Medulla oblongata (tissue), 1 donor: Measurements from ENCODE around the gene ARHGAP8.
"Not testable (repeated sequence)": the region's sequence is repeated elsewhere in the genome, so short reads cannot be mapped to it uniquely, and the experiment has no call there.

Experiments used
- DNase-seq: peaks from one replicate; pipeline ENCODE4 v3.0.0-alpha.2; 2015; ENCODE audit errors: extremely low spot score

Gene ARHGAP8

DNA sequence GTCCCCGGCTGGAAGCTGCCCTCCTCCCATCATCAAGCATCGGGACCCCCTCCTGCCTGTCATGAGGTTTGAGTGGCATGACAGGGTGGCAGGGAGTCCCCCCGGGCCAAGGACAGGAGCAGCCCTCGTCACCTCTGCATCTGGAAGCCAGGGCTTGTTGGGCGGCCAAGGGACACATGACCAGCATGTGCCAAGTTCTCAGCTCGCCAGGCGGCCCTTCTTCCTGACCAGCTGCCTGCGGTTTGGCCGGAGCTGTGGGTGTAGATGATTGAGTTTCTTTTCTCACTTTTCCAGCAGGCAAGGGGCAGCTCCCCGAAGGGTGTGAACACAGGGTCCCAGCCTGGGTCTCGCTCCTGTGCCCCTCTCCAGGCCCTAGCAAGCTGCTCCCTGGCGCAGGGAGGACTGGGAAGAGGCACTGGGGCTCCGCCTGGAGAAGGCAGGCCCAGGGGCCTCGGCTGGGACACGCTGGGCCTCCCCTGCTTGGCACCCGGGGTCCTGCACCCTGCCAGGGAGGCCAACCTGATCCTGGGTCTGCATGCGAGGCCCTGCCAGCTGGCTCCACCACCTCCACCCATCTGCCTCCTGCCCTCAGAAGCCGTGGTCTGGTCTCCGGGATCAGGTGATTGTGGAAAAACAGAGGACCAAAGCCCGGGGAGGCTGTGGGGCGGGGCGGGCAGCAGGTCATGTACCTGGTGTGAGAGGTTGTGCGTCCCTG lies 13.4 kb downstream of the ARHGAP8 start:
- peak; percentile 6 for DNase-seq

DNA sequence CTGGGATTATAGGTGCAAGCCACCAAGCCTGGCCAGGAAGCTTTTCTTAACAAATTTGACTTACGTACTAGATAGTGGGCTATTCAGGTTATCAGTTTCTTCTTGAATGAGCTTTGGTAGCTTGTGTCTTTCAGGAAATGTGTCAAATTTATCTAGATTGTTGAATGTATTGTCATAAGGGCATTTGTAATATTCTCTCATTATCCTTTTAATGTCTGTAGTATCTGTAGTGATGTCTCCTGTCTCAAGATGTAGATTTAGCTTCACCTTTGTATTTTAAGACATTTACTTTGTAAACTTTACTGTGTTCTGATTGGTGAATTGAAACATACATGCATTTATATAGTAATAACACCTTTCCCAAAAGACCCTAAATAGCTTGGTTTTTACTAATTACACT lies 20.7 kb downstream of the ARHGAP8 start:
- no peak for DNase-seq

GRCh38 chr22:44775862-44776261 lies 23.5 kb downstream of the ARHGAP8 start:
- DNase-seq = no peak

DNA sequence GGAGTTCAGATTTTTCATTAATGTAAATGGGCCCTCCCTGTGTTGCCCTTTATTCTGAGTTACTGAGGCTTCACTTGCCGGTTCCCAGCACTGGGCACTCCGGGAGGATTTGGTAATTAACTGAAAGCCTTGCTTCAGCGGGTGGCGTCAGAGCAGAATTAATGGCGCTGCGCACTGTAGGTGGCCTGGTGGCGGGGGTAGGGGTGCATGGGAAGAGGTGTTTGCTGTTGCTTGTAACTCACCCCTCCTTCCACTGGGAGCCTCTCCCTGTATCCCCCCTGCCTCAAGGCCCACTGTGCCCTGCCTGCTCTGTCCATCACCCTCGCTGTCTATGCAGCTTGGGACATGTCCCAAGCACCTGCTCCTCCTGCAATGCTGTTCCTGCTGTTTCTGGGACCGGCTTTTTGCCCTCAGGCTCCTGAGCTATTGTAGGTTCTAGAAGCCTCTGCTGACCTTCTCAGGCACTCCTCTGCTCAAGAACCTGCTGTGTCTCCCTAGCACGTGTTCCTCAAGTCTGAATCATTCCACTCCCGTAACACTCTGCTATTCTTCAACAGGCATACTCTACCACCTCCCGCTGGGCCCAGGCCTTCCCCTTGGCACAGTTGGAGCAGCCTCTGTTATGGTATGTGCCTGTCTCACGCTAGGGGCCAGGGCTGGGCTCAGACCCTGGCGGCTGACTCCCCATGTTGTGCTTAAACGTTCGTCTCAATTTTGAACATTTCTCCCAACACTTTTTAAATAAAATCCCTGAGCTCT lies 24.4 kb downstream of the ARHGAP8 start:
- no peak for DNase-seq

- no peak for DNase-seq
Measured at GRCh38 chr22:44777364-44777755, 25.0 kb downstream of the ARHGAP8 start.

- DNase-seq = no peak
Measured at GRCh38 chr22:44780876-44781449, 28.6 kb downstream of the ARHGAP8 start.

GRCh38 chr22:44782363-44782963 lies 30.1 kb downstream of the ARHGAP8 start:
- no peak for DNase-seq

DNA sequence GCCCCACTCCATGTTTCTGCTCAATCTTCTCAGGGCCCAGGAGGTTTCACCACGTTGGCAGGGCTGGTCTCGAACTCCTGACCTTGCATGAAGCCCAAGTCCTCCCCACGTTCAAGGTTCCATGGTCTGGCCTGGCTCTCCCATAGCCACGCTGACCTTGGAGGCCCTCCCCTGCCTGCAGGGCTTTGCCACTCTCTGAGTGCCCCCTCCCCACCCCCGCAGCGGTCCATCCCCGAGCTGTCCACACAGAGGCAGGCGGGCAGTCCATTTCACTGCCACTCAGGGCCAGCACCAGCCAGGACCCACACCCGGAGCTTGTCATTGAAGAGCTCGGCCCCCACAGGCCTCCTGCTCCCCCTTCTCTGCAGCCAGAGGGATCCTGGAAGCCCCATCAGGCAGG lies 30.7 kb downstream of the ARHGAP8 start:
- DNase-seq = no peak

DNA sequence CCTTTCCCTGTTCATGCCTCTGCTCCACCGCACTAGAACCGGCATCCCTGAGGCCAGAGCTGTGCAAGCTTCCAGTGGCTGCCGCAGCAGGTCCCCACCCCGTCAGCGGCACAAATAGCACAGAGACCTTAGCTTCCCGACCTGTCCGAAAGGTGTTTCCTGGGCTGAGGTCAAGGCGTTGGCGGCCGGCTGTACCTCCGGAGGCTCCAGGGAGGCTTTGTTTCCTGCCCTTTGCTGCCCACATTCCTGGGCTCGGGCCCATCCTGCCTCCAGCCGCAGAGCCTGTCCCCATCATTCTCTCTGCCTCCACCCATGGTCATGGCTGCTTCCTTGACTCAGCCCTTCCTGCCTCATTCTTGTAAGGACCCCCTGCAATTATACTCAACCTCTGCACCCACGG lies 31.2 kb downstream of the ARHGAP8 start:
- no peak for DNase-seq

DNA sequence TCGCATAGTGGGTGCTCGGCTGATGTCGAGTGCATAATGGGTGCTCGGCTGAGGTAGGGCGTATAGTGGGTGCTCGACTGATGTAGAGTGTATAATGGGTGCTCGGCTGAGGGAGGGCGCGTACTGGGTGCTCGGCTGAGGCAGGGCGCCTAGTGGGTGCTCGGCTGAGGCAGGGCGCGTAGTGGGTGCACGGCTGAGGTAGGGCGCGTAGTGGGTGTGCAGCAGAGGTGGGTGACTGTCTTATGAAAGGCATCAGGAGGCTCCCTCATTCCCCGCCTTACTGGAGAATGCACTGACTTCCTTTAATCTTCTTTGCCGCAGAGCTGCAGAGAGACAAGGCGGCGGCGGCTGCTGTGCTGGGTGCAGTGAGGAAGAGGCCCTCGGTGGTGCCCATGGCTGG lies 33.8 kb downstream of the ARHGAP8 start:
- DNase-seq = no peak

GRCh38 chr22:44786610-44787009 lies 34.2 kb downstream of the ARHGAP8 start:
- no peak for DNase-seq

GRCh38 chr22:44787832-44788231 lies 35.5 kb downstream of the ARHGAP8 start:
- DNase-seq = no peak

DNA sequence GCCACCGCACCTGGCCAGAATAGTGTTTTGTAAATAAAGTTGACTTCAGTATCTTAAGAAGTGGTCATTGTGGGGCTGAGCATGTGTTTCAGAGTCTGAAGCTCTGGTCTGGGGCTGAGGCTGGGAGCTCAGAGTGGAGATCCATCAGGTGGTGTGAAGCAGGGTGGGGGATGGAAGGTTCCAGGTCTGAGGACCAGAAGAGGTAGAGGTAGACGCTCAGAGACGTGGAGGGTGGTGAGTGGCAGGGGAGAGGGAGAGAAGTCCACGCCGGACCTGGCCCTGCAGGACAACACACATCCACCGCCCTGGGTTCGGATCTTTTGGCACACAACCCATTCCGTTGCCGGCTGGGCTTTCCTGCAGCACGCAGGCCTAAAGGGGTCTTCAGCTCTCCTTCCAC lies 40.7 kb downstream of the ARHGAP8 start:
- no peak for DNase-seq

GRCh38 chr22:44793506-44794172 lies 41.3 kb downstream of the ARHGAP8 start:
- DNase-seq = no peak

DNA sequence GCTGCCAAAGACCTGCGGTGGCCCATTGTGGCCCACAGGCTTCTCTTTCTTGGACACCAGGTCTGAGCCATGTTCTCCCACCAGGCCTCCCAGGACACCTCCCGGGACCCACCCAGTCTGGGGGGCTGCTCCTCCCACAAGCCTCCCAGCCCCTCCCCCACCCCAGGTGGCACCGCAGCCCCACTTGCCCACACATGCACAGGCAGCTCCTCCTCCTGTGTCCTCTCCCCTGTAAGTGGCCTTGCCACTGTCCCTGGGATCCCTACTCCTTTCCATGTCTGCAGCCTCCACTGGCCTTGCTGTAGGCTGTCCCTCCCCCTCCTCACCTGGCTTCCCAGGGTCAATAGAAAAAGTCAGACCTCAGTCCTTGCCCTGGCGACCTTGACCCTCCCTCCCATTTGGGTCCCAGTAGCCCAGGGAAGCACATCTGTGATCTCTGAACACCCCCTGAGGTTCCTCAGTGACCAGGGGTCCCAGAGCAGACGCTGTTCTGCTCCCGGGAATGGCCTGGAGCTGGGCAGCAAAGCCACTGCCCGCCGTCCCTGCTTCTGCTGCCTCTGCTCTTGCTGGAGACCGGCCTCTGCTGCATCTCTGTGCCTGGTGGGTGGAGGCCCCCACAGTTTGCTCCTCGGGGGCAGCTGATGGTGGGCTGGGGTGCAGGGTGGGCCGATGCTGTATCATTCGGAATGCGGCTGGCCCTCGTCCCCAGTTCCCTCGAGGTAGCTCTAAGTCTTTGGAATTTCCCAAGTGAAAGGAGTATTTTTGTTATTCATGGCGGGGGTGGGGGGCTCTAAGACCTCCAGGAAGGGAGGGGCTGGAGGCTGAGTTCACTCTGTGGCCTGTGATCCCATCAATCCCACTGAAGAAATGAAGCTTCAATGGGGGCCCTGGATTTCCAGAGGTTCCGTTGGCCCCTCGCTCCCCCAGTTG lies 43.6 kb downstream of the ARHGAP8 start:
- no peak for DNase-seq

DNA sequence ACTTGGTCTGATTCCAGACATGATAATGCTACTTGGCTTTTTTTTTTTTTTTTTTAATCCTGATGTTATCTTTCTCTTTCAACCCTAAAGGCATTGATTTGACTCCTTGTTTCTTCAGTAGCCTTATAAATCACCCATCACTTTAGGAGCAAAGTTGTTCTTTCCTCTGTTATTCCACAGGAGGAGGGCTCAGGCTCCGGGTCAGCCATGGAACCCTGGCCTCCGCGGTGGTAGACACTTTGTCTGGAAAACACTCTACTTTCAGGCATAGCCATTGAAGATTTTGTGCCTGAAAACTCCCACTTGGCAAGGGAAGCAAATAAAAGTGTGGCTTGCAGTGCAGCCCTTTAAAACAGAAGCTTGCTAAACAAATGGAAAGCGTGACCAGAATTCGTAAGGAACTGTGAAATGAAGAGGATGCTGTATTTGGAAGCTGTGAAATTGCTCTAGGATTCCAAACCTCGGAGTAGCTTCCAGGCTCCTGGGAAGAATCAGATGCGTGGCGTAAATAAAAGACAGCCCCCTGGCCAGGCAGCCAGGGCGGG lies 44.9 kb downstream of the ARHGAP8 start:
- peak; percentile 50 for DNase-seq

DNA sequence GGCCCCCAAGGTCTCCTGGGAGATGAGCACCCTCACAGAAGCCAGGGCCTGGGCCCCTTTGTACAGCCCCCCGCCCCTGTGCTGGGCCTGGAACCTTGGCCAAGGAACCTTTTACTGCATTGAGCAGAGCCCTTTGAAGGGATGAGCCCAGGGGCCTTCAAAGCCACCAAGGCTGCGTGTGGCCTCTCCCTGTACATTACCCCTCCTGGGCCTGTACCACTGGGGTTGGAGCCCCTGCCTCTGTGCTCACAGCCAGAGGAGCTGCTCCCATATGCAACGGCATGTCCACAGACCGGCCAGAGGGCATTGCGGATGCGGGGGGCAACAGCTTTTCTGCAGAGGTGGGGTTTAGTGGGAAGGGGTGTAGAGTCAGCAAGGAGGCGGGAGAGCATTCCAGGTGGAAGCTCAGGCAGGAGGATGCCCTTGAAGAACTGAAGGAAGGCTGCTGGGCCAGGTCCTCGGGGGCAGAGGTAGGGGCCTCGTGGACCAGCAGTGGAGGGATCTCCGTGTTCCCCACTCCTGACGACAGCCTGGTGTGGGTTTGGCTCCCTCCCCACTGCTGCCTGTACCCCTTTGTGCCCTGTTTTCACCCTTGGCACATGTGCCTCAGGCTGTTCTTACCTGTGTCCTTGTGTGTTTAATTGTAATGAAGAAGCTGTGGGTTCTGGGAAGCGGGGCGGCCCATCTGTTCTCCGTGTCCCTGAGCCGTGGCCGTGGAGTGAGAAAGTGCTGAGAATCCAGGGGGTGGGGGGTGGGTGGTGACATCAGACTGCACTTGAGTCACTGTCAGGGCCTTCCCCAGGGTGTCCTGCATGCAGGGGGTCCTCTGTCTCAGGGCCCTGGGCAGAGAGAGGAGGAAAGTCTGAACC lies 46.9 kb downstream of the ARHGAP8 start:
- no peak for DNase-seq

- DNase-seq = not testable (repeated sequence)
Measured at GRCh38 chr22:44799946-44800634, 47.7 kb downstream of the ARHGAP8 start.

- no peak for DNase-seq
Measured at GRCh38 chr22:44801476-44801875, 49.1 kb downstream of the ARHGAP8 start.
